Measurements from ENCODE around the gene CALHM5.

GRCh38 chr6:116560130-116560529, 48.7 kb downstream of the CALHM5 start:
- TF ChIP-seq REST (IDR thresholded peaks at IDR 0.05; ENCODE audit: insufficient read depth in 1 of 2, low read depth in 2 of 2, low read length in 1 of 2) (no peak), SIN3A (IDR thresholded peaks at IDR 0.05; ENCODE audit: borderline replicate concordance, insufficient read depth, low read depth, low read length) (no peak), POLR2AphosphoS5 (IDR thresholded peaks at IDR 0.05; ENCODE audit: low read depth, low read length) (no peak), CTCF (IDR thresholded peaks at IDR 0.05) (no peak), TCF7L2 (IDR thresholded peaks at IDR 0.05; ENCODE audit: low read depth, low read length) (no peak)

All from Panc1 (cell line).